NCI-H187 (cell line): ENCODE measurements around the gene DIPK1C.

Source experiments
- DNase-seq, 2 experiments: peaks; one replicate each; lab custom pipeline; 2025; lab: John Stamatoyannopoulos, UW

The DIPK1C gene

GRCh38 chr18:74388227-74388626 is 68.9 kb downstream of the DIPK1C start:
- no peak for DNase-seq

DNA sequence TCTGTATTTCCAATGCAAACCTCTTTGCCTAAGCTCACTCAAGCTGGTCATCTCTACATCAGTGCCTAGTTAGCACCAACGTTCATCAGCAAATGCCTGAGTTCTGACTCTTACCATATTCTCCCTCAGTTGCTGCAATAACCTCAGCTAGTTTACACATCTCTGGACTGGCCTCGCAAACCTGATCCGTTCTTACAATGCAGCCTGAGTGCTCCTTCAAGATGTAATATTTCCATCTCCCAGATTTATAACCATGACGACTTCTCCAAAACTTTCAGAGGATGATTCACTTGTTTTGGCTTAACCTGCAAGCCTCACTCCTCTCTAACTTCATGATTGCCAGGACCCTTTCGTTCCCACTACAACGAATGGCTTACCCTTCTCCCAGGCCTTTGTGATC is 69.7 kb downstream of the DIPK1C start:
- no peak for DNase-seq
